CD4-positive, alpha-beta T cell treated with Interleukin-15 for 4 hours (primary cell): Measurements from ENCODE around the gene KRTAP10-6.
"Not testable (repeated sequence)": the region's sequence is repeated elsewhere in the genome, so short reads cannot be mapped to it uniquely, and the experiment has no call there.

ENCODE experiments used
- DNase-seq: peaks from one replicate; pipeline ENCODE4 v3.0.0-alpha.2; 2020; ENCODE audit warnings: low spot score

Gene KRTAP10-6

GRCh38 chr21:44592446-44593311 lies at the start of gene KRTAP10-6:
KRTAP10-6 (minus strand) TSS chr21:44592505; CDS start chr21:44592484, 21 bp downstream.
- no peak for DNase-seq

GRCh38 chr21:44640761-44641160 lies 48.5 kb upstream of the KRTAP10-6 start:
- DNase-seq = no peak

GRCh38 chr21:44639331-44639655 lies 47.0 kb upstream of the KRTAP10-6 start:
- no peak for DNase-seq

- not testable (repeated sequence) for DNase-seq
Measured at GRCh38 chr21:44638506-44639330, 46.4 kb upstream of the KRTAP10-6 start.

- DNase-seq = not testable (repeated sequence)
Measured at GRCh38 chr21:44637851-44638348, 45.6 kb upstream of the KRTAP10-6 start.

- no peak for DNase-seq
Measured at GRCh38 chr21:44637018-44637850, 44.9 kb upstream of the KRTAP10-6 start, which contains the start of gene KRTAP10-10. KRTAP10-10 (plus strand) TSS chr21:44637356; CDS start chr21:44637418, 62 bp downstream.

- DNase-seq = no peak
Measured at GRCh38 chr21:44636209-44637017, 44.1 kb upstream of the KRTAP10-6 start.

GRCh38 chr21:44632067-44632466 lies 39.8 kb upstream of the KRTAP10-6 start:
- no peak for DNase-seq

- DNase-seq = peak; percentile 9
Measured at GRCh38 chr21:44630440-44630839, 38.1 kb upstream of the KRTAP10-6 start.

- DNase-seq = no peak
Measured at GRCh38 chr21:44628707-44629391, 36.5 kb upstream of the KRTAP10-6 start.

GRCh38 chr21:44627831-44628233 lies 35.5 kb upstream of the KRTAP10-6 start:
- DNase-seq = not testable (repeated sequence)

GRCh38 chr21:44627181-44627822 lies 35.0 kb upstream of the KRTAP10-6 start:
- DNase-seq = not testable (repeated sequence)

- DNase-seq = no peak
Measured at GRCh38 chr21:44626673-44627143, 34.4 kb upstream of the KRTAP10-6 start, which contains the start of gene KRTAP10-9. KRTAP10-9 (plus strand) TSS chr21:44627093; CDS start chr21:44627172, 79 bp downstream.

- DNase-seq = peak; percentile 29
Measured at GRCh38 chr21:44626262-44626661, 34.0 kb upstream of the KRTAP10-6 start.

GRCh38 chr21:44625756-44626155 lies 33.5 kb upstream of the KRTAP10-6 start:
- DNase-seq = no peak

GRCh38 chr21:44623575-44623974 lies 31.3 kb upstream of the KRTAP10-6 start:
- no peak for DNase-seq

GRCh38 chr21:44619886-44620285 lies 27.6 kb upstream of the KRTAP10-6 start:
- DNase-seq = no peak

- peak; percentile 72 for DNase-seq
Measured at GRCh38 chr21:44618909-44619308, 26.6 kb upstream of the KRTAP10-6 start.

- peak; percentile 0 for DNase-seq
Measured at GRCh38 chr21:44618504-44618903, 26.2 kb upstream of the KRTAP10-6 start.
